ENCODE data around the gene GDI2. TPM values are rescaled to one million over a fixed set of nuclear protein-coding genes. Genes with fewer than 3 reads are reported as not detected.

Gene GDI2
- total and polyA plus RNA-seq, 2 of the 13 experiments (the other 11 are each of a cell fraction or from before 2014, with no cell fraction given), result 153 to 477 TPM

- TF ChIP-seq FOXO4 (CRISPR knock-in tag; conservative IDR thresholded peaks at IDR 0.05) (peak; percentile 98; the same call in 1 of the 2 replicates), ZNF687 (CRISPR knock-in tag; IDR thresholded peaks at IDR 0.05) (no peak), ZNF589 (CRISPR knock-in tag; conservative IDR thresholded peaks at IDR 0.05) (peak; percentile 47; the same call in 1 of the 2 replicates), ZBED4 (CRISPR knock-in tag; IDR thresholded peaks at IDR 0.05; ENCODE audit: borderline replicate concordance) (peak; percentile 70; the same call in 1 of the 2 replicates), CC2D1A (CRISPR knock-in tag; IDR thresholded peaks at IDR 0.05) (no peak), U2AF1 (optimal IDR thresholded peaks at IDR 0.05; ENCODE audit: low read depth, low read length) (no peak), ZBTB40 (IDR thresholded peaks at IDR 0.05) (no peak), ZBTB40 (CRISPR knock-in tag; IDR thresholded peaks at IDR 0.05) (0 out of 2 replicates have a peak, but pooled peaks have one; percentile 34)
These were observed 747 bp downstream of the GDI2 start (continued) for GRCh38 chr10:5812283-5813090.
